Upper lobe of left lung (tissue), 4 donors: ENCODE measurements around the gene CES4A.

Source experiments
- CTCF ChIP-seq, 6 experiments: fragments of 450-650 bp in 4 of 6; fragments of 200-600 bp in 2 of 6; sonication (generic) in 2 of 6; IDR thresholded peaks; one replicate each; pipeline ENCODE4 v1.5.1; 2016 to 2019; ENCODE audit warnings: antibody characterized with exemption in 6 of 6
- EP300 ChIP-seq, 4 donors: sonication (generic); formaldehyde crosslinking; IDR thresholded peaks; one replicate each; pipeline ENCODE4 v1.5.1; 2017; ENCODE audit warnings: antibody characterized with exemption in 4 of 4, control low read depth in 2 of 4
- POLR2A ChIP-seq, 4 donors: fragments of 450-650 bp; IDR thresholded peaks; one replicate each; pipeline ENCODE4 v1.5.1; 2016 to 2017; ENCODE audit warnings: antibody characterized with exemption in 4 of 4, mild to moderate bottlenecking in 2 of 4
- POLR2AphosphoS5 ChIP-seq, 2 donors: sonication (generic); formaldehyde crosslinking; IDR thresholded peaks; one replicate each; pipeline ENCODE4 v1.5.1; 2017; ENCODE audit warnings: antibody characterized with exemption in 2 of 2

DNA sequence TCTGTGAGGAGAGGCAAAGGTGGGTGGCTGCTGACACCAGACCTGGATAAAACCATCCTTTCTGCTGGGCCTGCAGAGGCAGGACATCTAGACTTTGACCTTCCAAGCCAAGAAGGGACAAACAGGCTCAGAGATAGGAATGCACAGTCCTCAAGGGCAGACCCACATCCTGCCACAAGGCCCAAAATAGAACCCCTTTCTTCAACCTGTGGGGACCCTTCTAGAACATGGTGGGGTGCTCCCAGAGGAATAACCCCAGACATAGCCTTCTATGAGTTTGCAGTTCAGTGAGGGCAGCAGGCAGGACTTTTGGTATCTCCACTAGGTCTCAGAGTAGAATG lies 36.8 kb downstream of the CES4A start:
- TF ChIP-seq POLR2A (IDR thresholded peaks at IDR 0.05) = no peak
- no peak for TF ChIP-seq CTCF (IDR thresholded peaks at IDR 0.05)
- TF ChIP-seq POLR2AphosphoS5 (IDR thresholded peaks at IDR 0.05) = no peak
- no peak for TF ChIP-seq EP300 (IDR thresholded peaks at IDR 0.05)
